GM12878 (cell line): ENCODE results near the gene PARVA. TPM values are rescaled to one million over a fixed set of nuclear protein-coding genes. Genes with fewer than 3 reads are reported as not detected.

Source experiments
- ATAC-seq: fragments of 200-7000 bp; cut with Tn5 transposase; 3 replicates; pipeline ENCODE4 v1.9.1; 2020; ENCODE audit warnings: mild to moderate bottlenecking, moderate library complexity
- BruUV-seq: library from RNA; stranded (reverse); fragments of 400-500 nt; replicated peaks from 2 replicates; lab custom pipeline; 2021; lab: Mats Ljungman, UMichigan
- CTCF ChIA-PET: fragments of 300-600 bp; sonication (Branson Sonifier 250); formaldehyde crosslinking; extraction: SDS; loops from one replicate; lab custom pipeline; 2021; ENCODE audit warnings: inconsistent platforms; lab: Yijun Ruan, JAX
- POLR2A ChIA-PET: fragments of 350-600 bp; formaldehyde crosslinking; extraction: SDS; loops from one replicate; lab custom pipeline; 2021; ENCODE audit warnings: inconsistent platforms; lab: Charles Lee
- RAD21 ChIA-PET: fragments of 300-600 bp; sonication (Branson Sonifier 250); formaldehyde crosslinking; loops from one replicate; lab custom pipeline; 2023; ENCODE audit warnings: antibody characterized with exemption; ENCODE audit not compliant: unreplicated experiment; lab: Charles Lee
- SMC1A ChIA-PET: fragments of 300-600 bp; sonication (Branson Sonifier 250); formaldehyde crosslinking; loops from one replicate; lab custom pipeline; 2023; ENCODE audit not compliant: unreplicated experiment, uncharacterized antibody; lab: Charles Lee
- DNase-seq: peaks from one replicate; pipeline ENCODE4 v3.0.0-alpha.2; 2011; ENCODE audit warnings: low read depth, low spot score
- FAIRE-seq: peaks from 3 replicates; lab custom pipeline; 2011; peaks lifted over from hg19 to GRCh38; lab: Jason Lieb, UNC
- H2AFZ ChIP-seq: 2 replicates; pipeline ENCODE4 v1.6.0; 2011; ENCODE audit warnings: low read depth, low read length, control low read depth; ENCODE audit not compliant: control insufficient read depth
- H3K27ac ChIP-seq: 2 replicates; pipeline ENCODE4 v1.5.1; 2011; ENCODE audit warnings: control low read depth; ENCODE audit not compliant: control insufficient read depth, insufficient read depth
- H3K27me3 ChIP-seq, 2 experiments: replicated peaks in 1 of 2; 2 replicates each; pipeline versions ENCODE4 v1.6.0 to v1.6.1; 2011; ENCODE audit warnings: low read length in 1 of 2; ENCODE audit not compliant: control insufficient read depth in 2 of 2, insufficient read depth in 2 of 2
- H3K36me3 ChIP-seq, 2 experiments: 2 replicates each; pipeline ENCODE4 v1.5.1; 2011; ENCODE audit warnings: low read length in 1 of 2; ENCODE audit not compliant: control insufficient read depth in 2 of 2, insufficient read depth in 2 of 2
- H3K4me1 ChIP-seq: 2 replicates; pipeline ENCODE4 v1.6.1; 2011; ENCODE audit warnings: mild to moderate bottlenecking, low read length, moderate library complexity, mixed read lengths; ENCODE audit not compliant: control insufficient read depth, insufficient read depth
- H3K4me2 ChIP-seq: 2 replicates; pipeline ENCODE4 v1.6.0; 2011; ENCODE audit warnings: control low read depth; ENCODE audit not compliant: control insufficient read depth, insufficient read depth
- H3K4me3 ChIP-seq: fragments of 200-600 bp; sonication (generic); 2 replicates; pipeline ENCODE4 v1.5.1; 2016
- H3K79me2 ChIP-seq: 2 replicates; pipeline ENCODE4 v1.6.0; 2011; ENCODE audit warnings: low read length; ENCODE audit not compliant: control insufficient read depth, insufficient read depth
- H3K9ac ChIP-seq: 2 replicates; pipeline ENCODE4 v1.8.0; 2011; ENCODE audit warnings: low read length, control low read depth, mixed read lengths; ENCODE audit not compliant: control insufficient read depth, insufficient read depth
- H3K9me3 ChIP-seq: replicated peaks from 3 replicates; pipeline ENCODE4 v1.5.1; 2011; ENCODE audit warnings: mild to moderate bottlenecking, low read length; ENCODE audit not compliant: control insufficient read depth, insufficient read depth
- H4K20me1 ChIP-seq: 2 replicates; pipeline ENCODE4 v1.6.0; 2011; ENCODE audit not compliant: control insufficient read depth, insufficient read depth
- ATF3 ChIP-seq: IDR thresholded peaks from 2 replicates; pipeline ENCODE4 v1.6.1; 2011; ENCODE audit warnings: low read depth, mild to moderate bottlenecking, low read length, moderate library complexity, borderline replicate concordance; ENCODE audit errors: extremely low read depth
- BACH1 ChIP-seq: fragments of 450-650 bp; IDR thresholded peaks from 2 replicates; pipeline ENCODE4 v1.6.1; 2017; ENCODE audit warnings: mild to moderate bottlenecking, borderline replicate concordance
- BHLHE40 ChIP-seq, 2 experiments: fragments of 450-650 bp in 1 of 2; IDR thresholded peaks; 2 replicates each; pipeline ENCODE4 v1.6.1; 2011 to 2017; ENCODE audit warnings: low read depth in 2 of 2, borderline replicate concordance in 1 of 2, improper control_type of control experiment in 1 of 2, low read length in 1 of 2, mild to moderate bottlenecking in 1 of 2
- CBFB ChIP-seq: IDR thresholded peaks from 2 replicates; pipeline ENCODE4 v1.6.1; 2016; ENCODE audit warnings: antibody characterized with exemption, low read depth
- CBX5 ChIP-seq: sonication (generic); IDR thresholded peaks from 2 replicates; pipeline ENCODE4 v1.6.1; 2016; ENCODE audit warnings: low read depth, moderate library complexity, mild to moderate bottlenecking, inconsistent platforms
- HSF1 ChIP-seq: fragments of 150-350 bp; IDR thresholded peaks from 2 replicates; pipeline ENCODE4 v1.6.1; 2014; ENCODE audit warnings: mild to moderate bottlenecking, low read depth, low read length
- IRF3 ChIP-seq: fragments of 450-650 bp; IDR thresholded peaks from 2 replicates; pipeline ENCODE4 v1.6.1; 2014; ENCODE audit warnings: mild to moderate bottlenecking
- KAT2A ChIP-seq: conservative IDR thresholded peaks from 2 replicates; pipeline ENCODE4 v1.6.1; 2011; ENCODE audit warnings: low read depth, low read length; ENCODE audit not compliant: control insufficient read depth
- MTA2 ChIP-seq: fragments of 450-650 bp; IDR thresholded peaks from 2 replicates; pipeline ENCODE4 v1.6.1; 2016; ENCODE audit warnings: low read depth, mild to moderate bottlenecking, moderate library complexity
- NFYA ChIP-seq: IDR thresholded peaks from 2 replicates; pipeline ENCODE4 v1.6.1; 2011; ENCODE audit warnings: low read depth, mild to moderate bottlenecking, low read length, improper control_type of control experiment, borderline replicate concordance
- NFYB ChIP-seq: IDR thresholded peaks from 2 replicates; pipeline ENCODE4 v1.6.1; 2011; ENCODE audit warnings: low read depth, mild to moderate bottlenecking, low read length, improper control_type of control experiment, moderate library complexity; ENCODE audit not compliant: insufficient read depth
- PML ChIP-seq: IDR thresholded peaks from 2 replicates; pipeline ENCODE4 v1.6.1; 2012; ENCODE audit warnings: low read length, inconsistent platforms
- RELA ChIP-seq: fragments of 450-650 bp; IDR thresholded peaks from 2 replicates; pipeline ENCODE4 v1.8.0; 2014; ENCODE audit warnings: borderline replicate concordance; ENCODE audit not compliant: partially characterized antibody
- SMAD1 ChIP-seq: fragments of 450-650 bp; IDR thresholded peaks from 2 replicates; pipeline ENCODE4 v1.6.1; 2018; ENCODE audit warnings: mild to moderate bottlenecking, low read depth; ENCODE audit not compliant: partially characterized antibody
- SMARCA5 ChIP-seq: fragments of 450-650 bp; IDR thresholded peaks from 2 replicates; pipeline ENCODE4 v1.6.1; 2017; ENCODE audit warnings: mild to moderate bottlenecking
- SP1 ChIP-seq: IDR thresholded peaks from one replicate; pipeline ENCODE4 v1.6.1; 2011; ENCODE audit warnings: low read depth, low read length
- TARDBP ChIP-seq: IDR thresholded peaks from 2 replicates; pipeline ENCODE4 v1.6.1; 2016; ENCODE audit warnings: borderline replicate concordance
- YY1 ChIP-seq: IDR thresholded peaks from 2 replicates; pipeline ENCODE4 v1.6.1; 2011; ENCODE audit warnings: low read depth, mild to moderate bottlenecking, low read length
- WGBS: methylation state at CpG from one replicate; pipeline ENCODE4 v1.1.6; 2016; ENCODE audit warnings: low lambda C conversion rate; ENCODE audit not compliant: insufficient replicate concordance, insufficient coverage; ENCODE audit errors: missing lambda C conversion rate; 5-methylcytosine and 5-hydroxymethylcytosine counted together
- in situ Hi-C: fragments of 300-500 bp; cut with MboI; formaldehyde crosslinking; loops from 9 replicates; pipeline ENCODE4 v1.14.3; 2018; ENCODE audit warnings: mixed read lengths
- intact Hi-C: fragments of 100-400 bp; cut with micrococcal nuclease; formaldehyde crosslinking; loops from one replicate; pipeline ENCODE4 v1.14.2; 2022; ENCODE audit not compliant: unreplicated experiment
- polyA plus RNA-seq, 11 experiments: library from polyadenylated mRNA; depleted of rRNA in 4 of 11; unstranded in 6 of 11; stranded (reverse) in 5 of 11; fragments of >200 nt; fragmentation: Nextera tagmentation in 4 of 11; fragmentation: Illumina TruSeq in 1 of 11; extraction: Ambion mirVana in 4 of 11; extraction: Trizol in 1 of 11; gene quantifications; 1 replicate in 1 of 11; 2 replicates in 10 of 11; pipeline versions ENCODE4 v1.2.1 to v1.2.3, GENCODE V29; 2011 to 2016; ENCODE audit warnings: inconsistent platforms in 2 of 11, missing spikeins in 2 of 11, low read depth in 1 of 11
- total RNA-seq, 4 experiments: library from RNA; depleted of rRNA in 3 of 4; stranded (reverse); fragments of >200 nt in 3 of 4; fragmentation: Illumina TruSeq in 1 of 4; extraction: Trizol in 1 of 4; gene quantifications; 2 replicates each; pipeline versions ENCODE4 v1.2.1 to v1.2.3, GENCODE V29; 2013 to 2021

PARVA gene
- total and polyA plus RNA-seq, 10 of the 15 experiments (the other 5 are each of a cell fraction or from before 2014, with no cell fraction given), result 0.01 to 0.44 (median 0.03) TPM; not detected in 7

DNA sequence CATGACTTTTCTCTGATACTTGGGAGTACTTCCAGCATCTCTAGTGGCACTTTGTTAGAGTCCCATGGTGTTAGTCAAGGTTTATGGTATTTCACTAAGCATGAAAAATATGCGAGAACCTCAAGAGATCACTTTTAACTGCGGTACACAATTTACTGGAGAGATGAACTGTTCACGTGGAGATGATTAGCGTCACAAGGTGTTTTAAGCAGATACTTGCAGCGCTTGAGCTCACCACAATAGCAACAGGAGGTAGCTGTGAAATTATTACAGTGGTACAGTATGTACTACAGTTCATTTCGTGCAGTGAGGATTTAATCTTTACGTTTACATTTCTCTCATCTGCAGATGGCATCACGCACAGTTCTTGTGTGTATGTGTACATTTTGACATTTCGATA is 4.5 kb downstream of the PARVA start (continued):
- TF ChIP-seq CBX5, result no peak
- TF ChIP-seq CBFB, result no peak
- no peak for TF ChIP-seq SMARCA5

GRCh38 chr11:12382451-12382850 is 5.1 kb downstream of the PARVA start:
- DNase-seq (no peak), ATAC-seq (no peak), FAIRE-seq (no peak)
- ChIA-PET SMC1A (interaction anchor here (1.2 kb wide), 1 partner anchor 14 kb away, joined by 4 read pairs; no protein-coding TSS in a partner anchor), RAD21 (no interaction called here), CTCF (no interaction called here), POLR2A (no interaction called here)
- BruUV-seq, result no TSS peak
- H4K20me1 ChIP-seq, result no peaks in the 10 kb centered on the region
- H3K9me3 ChIP-seq, result no peaks in the 10 kb centered on the region
- no peaks in the 10 kb centered on the region for H3K79me2 ChIP-seq
- no peak overlapping the region for H2AFZ ChIP-seq
- no peak overlapping the region for H3K4me3 ChIP-seq
- peaks cover 4 to 8% of the 10 kb centered on the region in 2 experiments; a peak in 3 of 4 replicates for H3K27me3 ChIP-seq
- WGBS, result 0% methylated on average over 1 of the region's 1 CpG
- no peak overlapping the region for H3K27ac ChIP-seq
- H3K4me1 ChIP-seq, result no peaks in the 10 kb centered on the region
- H3K9ac ChIP-seq, result no peak overlapping the region
- in situ Hi-C loops (no loop called here), intact Hi-C loops (no loop called here)
- no peak overlapping the region for H3K4me2 ChIP-seq
- TF ChIP-seq SP1 (no peak), TARDBP (no peak), BACH1 (no peak), YY1 (no peak), KAT2A (no peak), RELA (no peak), SMAD1 (no peak), IRF3 (no peak), HSF1 (no peak), PML (no peak), NFYA (no peak), ATF3 (no peak), NFYB (no peak), BHLHE40 (IDR thresholded peaks at IDR 0.05; ENCODE audit: borderline replicate concordance in 1 of 2, low read depth in 2 of 2, low read length in 1 of 2) (no peak), MTA2 (no peak)
- H3K36me3 ChIP-seq, result no peaks in the 10 kb centered on the region
